ENCODE results near the gene SALL4. TPM values are rescaled to one million over a fixed set of nuclear protein-coding genes. Genes with fewer than 3 reads are reported as not detected.

SALL4 gene
- total RNA-seq, 2 experiments from 2014 or later: 0.05 to 0.08 TPM

DNA sequence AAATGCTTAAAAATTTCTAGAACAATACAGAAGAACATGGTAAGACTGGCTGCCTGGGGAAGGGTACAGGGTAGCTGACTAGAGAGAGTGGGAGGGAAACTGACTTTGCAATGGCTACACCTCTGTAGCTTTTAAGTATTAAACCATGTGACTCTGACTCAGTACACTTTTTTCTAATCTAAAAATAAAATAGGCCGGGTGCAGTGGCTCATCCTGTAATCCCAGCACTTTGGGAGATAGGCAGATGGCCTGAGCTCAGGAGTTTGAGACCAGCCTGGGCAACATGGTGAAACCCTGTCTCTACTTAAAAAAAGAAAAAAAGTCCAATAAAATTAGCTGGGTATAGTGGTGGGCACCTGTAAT is 52.7 kb downstream of the SALL4 start:
- no peaks in the 10 kb centered on the region for H3K36me3 ChIP-seq (ENCODE audit: insufficient read depth, low read length)
- no peak overlapping the region for H3K4me3 ChIP-seq (ENCODE audit: low read length)
- ChIA-PET POLR2A (no interaction called here), CTCF (no interaction called here)
- no peaks in the 10 kb centered on the region for H3K9me3 ChIP-seq (ENCODE audit: control insufficient read depth in 1 of 2, insufficient read depth in 1 of 2, low read length in 2 of 2)
- Mint-ChIP-seq H3K4me3 (no peak overlapping the region), H3K4me1 (ENCODE audit: low read depth) (no peaks in the 10 kb centered on the region), H3K36me3 (ENCODE audit: low read depth) (no peaks in the 10 kb centered on the region), H3K27ac (no peak overlapping the region), H3K27me3 (peaks cover 4% of the 10 kb centered on the region), H3K9me3 (no peaks in the 10 kb centered on the region)
- H3K4me1 ChIP-seq (ENCODE audit: insufficient read depth, low read length): no peaks in the 10 kb centered on the region
- DNase-seq: no peak
- H3K27ac ChIP-seq (ENCODE audit: low read depth in 1 of 2, low read length in 2 of 2): no peak overlapping the region
- no peak for ATAC-seq (ENCODE audit: poor library complexity)
- intact Hi-C loops (cut with DNase I, micrococcal nuclease): no loop called here
- H3K27me3 ChIP-seq (ENCODE audit: control insufficient read depth in 1 of 2, insufficient read depth in 2 of 2, low read length in 2 of 2): no peaks in the 10 kb centered on the region
- TF ChIP-seq, protein P1, sequence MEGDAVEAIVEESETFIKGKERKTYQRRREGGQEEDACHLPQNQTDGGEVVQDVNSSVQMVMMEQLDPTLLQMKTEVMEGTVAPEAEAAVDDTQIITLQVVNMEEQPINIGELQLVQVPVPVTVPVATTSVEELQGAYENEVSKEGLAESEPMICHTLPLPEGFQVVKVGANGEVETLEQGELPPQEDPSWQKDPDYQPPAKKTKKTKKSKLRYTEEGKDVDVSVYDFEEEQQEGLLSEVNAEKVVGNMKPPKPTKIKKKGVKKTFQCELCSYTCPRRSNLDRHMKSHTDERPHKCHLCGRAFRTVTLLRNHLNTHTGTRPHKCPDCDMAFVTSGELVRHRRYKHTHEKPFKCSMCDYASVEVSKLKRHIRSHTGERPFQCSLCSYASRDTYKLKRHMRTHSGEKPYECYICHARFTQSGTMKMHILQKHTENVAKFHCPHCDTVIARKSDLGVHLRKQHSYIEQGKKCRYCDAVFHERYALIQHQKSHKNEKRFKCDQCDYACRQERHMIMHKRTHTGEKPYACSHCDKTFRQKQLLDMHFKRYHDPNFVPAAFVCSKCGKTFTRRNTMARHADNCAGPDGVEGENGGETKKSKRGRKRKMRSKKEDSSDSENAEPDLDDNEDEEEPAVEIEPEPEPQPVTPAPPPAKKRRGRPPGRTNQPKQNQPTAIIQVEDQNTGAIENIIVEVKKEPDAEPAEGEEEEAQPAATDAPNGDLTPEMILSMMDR (IDR thresholded peaks at IDR 0.05): no peak

DNA sequence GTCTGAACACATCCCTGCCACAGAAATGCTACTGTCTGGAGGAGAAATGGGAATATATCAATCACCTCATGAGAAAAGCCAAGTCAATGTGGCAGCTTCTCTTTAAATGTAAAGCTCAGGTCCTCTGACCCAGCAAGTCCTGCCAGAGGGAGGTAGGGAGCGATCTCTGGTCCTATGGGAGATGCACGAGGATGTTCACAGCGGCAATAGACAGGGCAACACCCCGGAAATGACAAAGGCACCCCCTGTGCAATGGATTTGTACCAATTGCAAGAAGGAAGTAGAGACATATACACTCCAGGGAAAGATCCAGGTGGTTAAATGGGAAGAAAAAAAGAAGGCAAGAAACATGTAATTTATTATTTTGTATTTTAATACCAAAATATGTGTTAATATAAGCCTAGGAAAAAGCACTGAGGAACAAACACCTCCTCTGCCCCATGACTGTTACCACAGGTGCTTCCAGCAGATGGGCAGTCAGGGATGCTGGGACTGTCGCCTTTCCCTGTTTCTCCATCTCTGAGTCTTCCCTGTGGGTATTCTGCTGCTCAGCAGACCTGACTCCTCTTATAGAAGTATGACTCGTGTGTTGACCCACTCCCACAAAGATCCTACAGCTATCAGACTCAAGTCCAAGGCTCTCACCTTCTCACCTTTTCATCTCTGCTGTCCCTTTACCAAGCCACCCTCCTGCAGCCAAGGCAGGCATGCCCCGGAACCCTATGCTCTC is 55.0 kb downstream of the SALL4 start:
- intact Hi-C loops (cut with DNase I, micrococcal nuclease): no loop called here
- TF ChIP-seq, protein P1 (IDR thresholded peaks at IDR 0.05): no peak
- Mint-ChIP-seq H3K9me3 (no peaks in the 10 kb centered on the region), H3K27ac (no peak overlapping the region), H3K4me3 (no peak overlapping the region), H3K27me3 (peaks cover 4% of the 10 kb centered on the region), H3K36me3 (ENCODE audit: low read depth) (no peaks in the 10 kb centered on the region), H3K4me1 (ENCODE audit: low read depth) (no peaks in the 10 kb centered on the region)
- CTCF ChIA-PET: no interaction called here
- Histone ChIP-seq H3K36me3 (ENCODE audit: insufficient read depth, low read length) (no peaks in the 10 kb centered on the region), H3K27ac (ENCODE audit: low read depth in 1 of 2, low read length in 2 of 2) (no peak overlapping the region), H3K27me3 (ENCODE audit: control insufficient read depth in 1 of 2, insufficient read depth in 2 of 2, low read length in 2 of 2) (no peaks in the 10 kb centered on the region), H3K4me1 (ENCODE audit: insufficient read depth, low read length) (no peaks in the 10 kb centered on the region), H3K4me3 (ENCODE audit: low read length) (no peak overlapping the region), H3K9me3 (ENCODE audit: control insufficient read depth in 1 of 2, insufficient read depth in 1 of 2, low read length in 2 of 2) (no peaks in the 10 kb centered on the region)
- POLR2A ChIA-PET: no interaction called here
- no peak for DNase-seq
- ATAC-seq (ENCODE audit: poor library complexity): no peak

DNA sequence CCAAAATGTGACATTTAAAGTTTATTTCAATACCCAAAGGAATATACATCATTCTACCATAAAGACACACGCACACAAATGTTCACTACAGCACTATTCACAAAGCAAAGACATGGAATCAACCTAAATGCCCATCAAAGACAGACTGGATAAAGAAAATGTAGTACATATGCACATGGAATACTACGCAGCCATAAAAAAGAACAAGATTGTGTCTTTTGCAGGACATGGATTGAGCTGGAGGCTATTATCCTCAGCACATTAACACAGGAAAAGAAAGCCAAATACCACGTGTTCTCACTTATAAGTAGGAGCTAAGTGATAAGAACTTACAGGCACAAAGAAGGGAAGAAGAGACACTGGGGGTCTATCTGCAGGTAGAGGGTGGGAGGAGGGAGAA is 56.5 kb downstream of the SALL4 start:
- Mint-ChIP-seq H3K27ac (no peak overlapping the region), H3K9me3 (no peaks in the 10 kb centered on the region), H3K36me3 (ENCODE audit: low read depth) (no peaks in the 10 kb centered on the region), H3K4me3 (no peak overlapping the region), H3K27me3 (peaks cover 4% of the 10 kb centered on the region), H3K4me1 (ENCODE audit: low read depth) (no peaks in the 10 kb centered on the region)
- no peak for ATAC-seq (ENCODE audit: poor library complexity)
- ChIA-PET POLR2A (no interaction called here), CTCF (no interaction called here)
- H3K9me3 ChIP-seq (ENCODE audit: control insufficient read depth in 1 of 2, insufficient read depth in 1 of 2, low read length in 2 of 2): no peaks in the 10 kb centered on the region
- intact Hi-C loops (cut with DNase I, micrococcal nuclease): no loop called here
- no peaks in the 10 kb centered on the region for H3K27me3 ChIP-seq (ENCODE audit: control insufficient read depth in 1 of 2, insufficient read depth in 2 of 2, low read length in 2 of 2)
- TF ChIP-seq, protein P1 (IDR thresholded peaks at IDR 0.05): no peak
- no peak for DNase-seq
- no peak overlapping the region for H3K27ac ChIP-seq (ENCODE audit: low read depth in 1 of 2, low read length in 2 of 2)
- H3K4me1 ChIP-seq (ENCODE audit: insufficient read depth, low read length): no peaks in the 10 kb centered on the region
- H3K36me3 ChIP-seq (ENCODE audit: insufficient read depth, low read length): no peaks in the 10 kb centered on the region
- no peak overlapping the region for H3K4me3 ChIP-seq (ENCODE audit: low read length)

All from CD4-positive, alpha-beta T cell (primary cell).